ENCODE data around the gene SETMAR. TPM values are rescaled to one million over a fixed set of nuclear protein-coding genes. Genes with fewer than 3 reads are reported as not detected.

The SETMAR gene
- total and polyA plus RNA-seq, 2 of the 8 experiments (the other 6 are each of a cell fraction or from before 2014, with no cell fraction given), result 16.1 to 25.3 TPM

GRCh38 chr3:4297486-4297885 is 5.7 kb upstream of the SETMAR start (continued):
- TF ChIP-seq USF2 (IDR thresholded peaks at IDR 0.05; ENCODE audit: low read length) (no peak), HDAC6 (IDR thresholded peaks at IDR 0.05; ENCODE audit: low read depth, low read length) (no peak), SUZ12 (IDR thresholded peaks at IDR 0.05; ENCODE audit: low read length) (no peak)
